ENCODE results near the gene ACSM2A. TPM values are rescaled to one million over a fixed set of nuclear protein-coding genes. Genes with fewer than 3 reads are reported as not detected.
"Not testable (repeated sequence)": the region's sequence is repeated elsewhere in the genome, so short reads cannot be mapped to it uniquely, and the experiment has no call there.

Gene ACSM2A
- polyA plus RNA-seq, 1 experiment, result not detected

- no peak for TF ChIP-seq CTCF (IDR thresholded peaks at IDR 0.05; ENCODE audit: low read depth, low read length)
- H3K27me3 ChIP-seq (ENCODE audit: control insufficient read depth, insufficient read depth, low read length), result no peaks in the 10 kb centered on the region
- POLR2A ChIA-PET, result no interaction called here
- CTCF ChIA-PET, result no interaction called here
- no peak overlapping the region for H3K4me3 ChIP-seq (ENCODE audit: low read depth, low read length)
- H3K9me3 ChIP-seq (ENCODE audit: control insufficient read depth, insufficient read depth, low read length), result peaks cover 4% of the 10 kb centered on the region; the same call in 1 of the 2 replicates
- no peak overlapping the region for H3K27ac ChIP-seq (ENCODE audit: low read depth, low read length)
- DNase-seq (ENCODE audit: low read depth, low spot score), result no peak
These were observed 67.9 kb downstream of the ACSM2A start for GRCh38 chr16:20519231-20519630.

- ChIA-PET POLR2A (no interaction called here), CTCF (no interaction called here)
- Histone ChIP-seq H3K9me3 (ENCODE audit: control insufficient read depth, insufficient read depth, low read length) (peaks cover 4% of the 10 kb centered on the region; the same call in 1 of the 2 replicates), H3K4me3 (ENCODE audit: low read depth, low read length) (no peak overlapping the region), H3K27me3 (ENCODE audit: control insufficient read depth, insufficient read depth, low read length) (no peaks in the 10 kb centered on the region), H3K27ac (ENCODE audit: low read depth, low read length) (no peak overlapping the region)
- TF ChIP-seq CTCF (IDR thresholded peaks at IDR 0.05; ENCODE audit: low read depth, low read length), result no peak
- no peak for DNase-seq (ENCODE audit: low read depth, low spot score)
These were observed 68.8 kb downstream of the ACSM2A start for GRCh38 chr16:20520103-20520502.

- H3K9me3 ChIP-seq (ENCODE audit: control insufficient read depth, insufficient read depth, low read length); H3K27ac ChIP-seq (ENCODE audit: low read depth, low read length); POLR2A ChIA-PET; DNase-seq (ENCODE audit: low read depth, low spot score); H3K27me3 ChIP-seq (ENCODE audit: control insufficient read depth, insufficient read depth, low read length); H3K4me3 ChIP-seq (ENCODE audit: low read depth, low read length); CTCF ChIA-PET: not testable (repeated sequence)
These were observed 80.5 kb downstream of the ACSM2A start for GRCh38 chr16:20531795-20532194.

GRCh38 chr16:20532284-20532792, 81.0 kb downstream of the ACSM2A start:
- CTCF ChIA-PET; H3K4me3 ChIP-seq (ENCODE audit: low read depth, low read length); H3K27me3 ChIP-seq (ENCODE audit: control insufficient read depth, insufficient read depth, low read length); DNase-seq (ENCODE audit: low read depth, low spot score); H3K9me3 ChIP-seq (ENCODE audit: control insufficient read depth, insufficient read depth, low read length); POLR2A ChIA-PET; H3K27ac ChIP-seq (ENCODE audit: low read depth, low read length): not testable (repeated sequence)

- POLR2A ChIA-PET; CTCF ChIA-PET; H3K27me3 ChIP-seq (ENCODE audit: control insufficient read depth, insufficient read depth, low read length); H3K9me3 ChIP-seq (ENCODE audit: control insufficient read depth, insufficient read depth, low read length); DNase-seq (ENCODE audit: low read depth, low spot score); H3K27ac ChIP-seq (ENCODE audit: low read depth, low read length); H3K4me3 ChIP-seq (ENCODE audit: low read depth, low read length): not testable (repeated sequence)
These were observed 85.3 kb downstream of the ACSM2A start for GRCh38 chr16:20536669-20537068.

Other genes starting within 250 kb of the ACSM2A start
- not detected in 2 replicates for gene GP2, start 124.0 kb upstream of the ACSM2A start, polyA plus RNA-seq (2011; rRNA removed)
- gene UMOD, start 98.8 kb upstream of the ACSM2A start, polyA plus RNA-seq (2011; rRNA removed), result not detected in 2 replicates
- gene PDILT, start 46.8 kb upstream of the ACSM2A start, polyA plus RNA-seq (2011; rRNA removed), result not detected in 2 replicates
- not detected in 2 replicates for gene ACSM5, start 42.0 kb upstream of the ACSM2A start, polyA plus RNA-seq (2011; rRNA removed)
- gene ACSM2B, start 124.8 kb downstream of the ACSM2A start, polyA plus RNA-seq (2011; rRNA removed), result not detected in 2 replicates
- not detected in 2 replicates for gene ACSM1, start 246.2 kb downstream of the ACSM2A start, polyA plus RNA-seq (2011; rRNA removed)